Ureter (tissue), 1 donor: ENCODE results near the gene COX17. TPM values are rescaled to one million over a fixed set of nuclear protein-coding genes. Genes with fewer than 3 reads are reported as not detected.
"Not testable (repeated sequence)": the region's sequence is repeated elsewhere in the genome, so short reads cannot be mapped to it uniquely, and the experiment has no call there.

ENCODE experiments used
- DNase-seq: peaks from one replicate; pipeline ENCODE4 v3.0.0-alpha.2; 2020; ENCODE audit warnings: low spot score
- total RNA-seq: library from RNA; stranded (reverse); gene quantifications from one replicate; pipeline ENCODE4 v1.2.4, GENCODE V29; 2023
- donor health status: DM: yes; HTN: yes; CAD: no.

The COX17 gene, protein sequence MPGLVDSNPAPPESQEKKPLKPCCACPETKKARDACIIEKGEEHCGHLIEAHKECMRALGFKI
- total RNA-seq = 29.7 TPM

DNA sequence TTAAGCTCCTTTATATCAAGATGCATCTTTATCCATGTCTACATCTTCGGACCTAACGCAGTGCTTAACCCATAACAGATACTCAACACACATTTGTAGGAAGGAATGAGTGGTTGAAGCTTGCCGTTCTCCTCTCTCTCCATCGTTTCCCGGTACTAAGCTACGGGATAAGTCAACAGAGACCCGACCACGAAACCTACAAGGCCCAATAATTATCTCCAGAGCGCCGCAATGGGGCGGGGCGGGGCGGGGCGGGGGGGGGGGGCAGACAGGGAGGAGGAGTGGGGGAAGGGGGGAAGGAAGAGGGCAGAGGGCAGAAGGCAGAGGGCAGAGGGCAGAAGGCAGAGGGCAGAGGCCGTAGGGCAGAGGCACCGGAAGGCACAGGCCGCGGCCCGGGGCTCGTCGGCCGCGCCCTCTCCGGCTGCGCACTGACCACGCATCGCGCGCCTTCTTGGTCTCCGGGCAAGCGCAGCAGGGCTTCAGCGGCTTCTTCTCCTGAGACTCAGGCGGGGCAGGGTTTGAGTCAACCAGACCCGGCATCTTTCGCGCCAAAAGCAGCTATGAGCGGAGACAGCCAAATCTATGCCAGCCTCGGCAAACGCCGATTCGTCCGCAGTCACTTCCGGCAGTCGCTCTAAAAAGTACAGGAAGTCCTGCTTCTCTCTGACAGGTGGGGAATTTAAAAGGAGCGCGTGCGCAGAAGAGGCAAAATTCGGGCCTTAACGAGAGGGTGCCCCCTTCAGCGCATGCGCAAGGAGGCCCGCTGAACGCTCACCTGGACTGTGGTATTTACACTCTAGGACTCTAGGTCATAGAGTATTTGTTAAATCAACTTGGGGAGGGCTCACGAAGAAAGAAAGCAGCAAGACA lies at the start of gene COX17:
TSS of gene COX17 (minus strand) at position 636 of the 870 bp plus-strand sequence. CDS start at position 540, 96 bp downstream.
- peak; percentile 96 for DNase-seq

DNA sequence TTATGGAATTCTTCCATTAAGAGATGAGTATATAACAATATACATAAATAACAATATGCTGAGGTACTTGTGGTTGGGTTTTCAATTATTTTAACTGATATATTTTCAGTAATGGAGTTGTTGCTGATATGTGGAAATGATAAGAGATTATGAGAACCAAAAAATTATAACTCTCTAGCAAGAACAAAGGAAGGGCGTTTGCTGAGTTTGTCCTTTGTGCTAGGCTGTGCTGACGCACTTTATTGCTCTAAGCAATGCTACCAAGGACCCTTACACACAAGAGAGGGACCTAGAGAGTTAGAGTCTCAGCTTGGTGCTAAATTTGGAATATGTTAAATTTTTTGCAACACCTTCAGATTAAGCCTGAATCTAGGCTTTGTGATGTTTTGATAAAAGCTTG lies 49.7 kb upstream of the COX17 start:
- DNase-seq = no peak

DNA sequence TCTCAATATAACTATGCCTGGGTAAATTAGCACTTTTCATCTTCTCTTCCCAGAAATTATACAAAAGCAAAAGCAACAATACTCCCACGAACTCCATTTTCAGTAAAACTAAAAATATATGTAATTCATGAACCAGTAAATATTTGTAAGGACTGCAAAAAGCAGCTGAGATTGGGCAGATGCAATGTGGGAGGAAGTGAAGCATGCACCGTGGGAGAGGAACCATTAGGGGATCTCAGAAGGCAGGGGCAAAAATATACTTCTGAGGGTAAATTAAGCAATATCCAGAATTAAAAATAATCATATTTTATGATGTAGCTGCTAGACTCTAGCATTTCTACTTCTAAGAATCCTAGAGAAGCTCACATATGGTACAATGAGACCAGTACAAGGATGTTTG lies 45.8 kb upstream of the COX17 start:
- DNase-seq = no peak

DNA sequence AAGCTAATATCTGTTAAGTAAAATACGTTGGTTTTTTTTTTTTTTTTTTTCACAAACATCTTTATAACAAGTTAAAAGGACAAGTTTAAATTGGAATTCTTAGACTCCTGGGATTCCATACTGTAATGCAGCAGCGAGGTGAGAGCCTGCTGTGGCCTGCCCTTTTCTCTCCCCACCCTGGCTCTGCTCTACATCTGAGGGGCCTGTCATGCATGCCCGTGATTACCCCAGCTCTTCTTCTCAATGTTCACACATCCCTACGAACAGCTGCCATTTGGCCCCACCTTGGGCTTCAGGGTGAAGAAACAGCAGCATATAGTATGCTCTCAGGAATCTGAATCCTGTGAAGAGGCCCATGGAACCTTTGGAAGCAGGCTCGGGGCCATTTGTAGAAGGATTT lies 40.3 kb upstream of the COX17 start:
- DNase-seq = no peak

DNA sequence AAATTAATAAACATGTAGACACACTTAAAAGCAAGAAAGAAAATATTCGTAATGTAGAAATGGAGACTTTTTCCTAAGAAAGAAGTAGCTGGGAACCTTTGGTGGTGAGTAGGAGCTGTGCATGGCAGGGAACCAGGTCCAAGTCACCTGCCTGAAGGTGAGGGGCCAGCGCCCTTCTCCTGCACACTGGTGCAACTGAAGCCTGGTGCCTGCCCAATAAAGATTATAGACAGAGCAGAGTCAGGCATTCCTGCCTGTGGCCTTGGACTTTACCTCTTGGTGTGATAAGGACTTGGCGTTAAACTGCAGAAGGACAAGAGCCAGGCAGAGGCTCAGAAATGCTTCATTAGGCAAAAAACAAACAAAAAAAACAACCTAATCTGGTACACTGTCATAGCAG lies 39.8 kb upstream of the COX17 start:
- DNase-seq = no peak

DNA sequence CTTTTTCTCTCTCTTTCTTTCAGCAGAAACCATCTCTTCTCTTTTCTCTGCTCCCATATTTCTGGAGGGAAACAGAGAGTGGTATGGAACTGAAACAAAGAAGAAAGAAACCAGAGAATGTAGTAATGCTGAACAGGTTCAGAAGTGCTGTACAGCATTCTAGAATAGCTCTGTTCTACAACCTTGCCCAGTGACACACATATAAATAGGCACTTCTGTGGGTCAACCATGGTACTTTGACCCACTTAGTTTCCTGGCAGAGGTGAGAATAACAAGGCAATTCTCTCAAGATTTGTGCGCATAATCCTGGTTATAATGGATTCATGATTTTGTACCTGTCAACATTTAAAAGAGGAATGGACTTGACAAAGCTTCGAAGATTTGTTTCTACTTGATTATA lies 37.9 kb upstream of the COX17 start:
- no peak for DNase-seq

DNA sequence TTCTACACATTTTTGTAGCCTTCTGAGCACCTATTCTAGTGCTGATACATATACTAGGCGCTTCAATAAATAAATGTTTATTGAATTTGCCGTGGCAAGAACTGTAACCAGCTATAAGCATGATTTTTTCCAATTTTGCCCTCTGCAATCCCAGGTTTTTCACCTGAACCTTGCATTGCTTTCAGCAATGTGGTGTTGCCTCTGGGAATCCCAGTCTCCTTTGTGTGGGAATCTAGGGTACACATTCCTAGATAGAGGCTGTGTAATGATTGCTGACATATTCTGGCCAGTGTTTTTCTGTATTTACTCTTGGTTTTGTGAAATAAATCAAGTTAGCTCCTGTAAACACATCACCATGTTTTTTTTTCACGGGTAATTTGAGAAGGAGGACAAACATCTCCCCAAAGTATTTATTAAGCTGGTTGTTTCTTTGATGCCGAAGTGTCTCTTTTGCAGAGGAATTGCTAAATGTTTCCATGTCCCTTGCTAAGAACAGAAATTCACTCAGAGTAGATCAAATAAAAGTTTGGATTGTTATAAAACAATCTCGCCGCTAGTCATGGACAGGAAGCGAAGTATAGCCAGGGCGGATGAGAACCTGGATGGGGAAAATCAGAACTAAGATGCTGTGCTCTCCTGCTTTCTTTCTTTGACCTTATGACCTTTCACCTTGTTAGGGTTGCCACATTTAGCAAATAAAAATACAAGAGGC lies 26.8 kb upstream of the COX17 start:
- DNase-seq = no peak

DNA sequence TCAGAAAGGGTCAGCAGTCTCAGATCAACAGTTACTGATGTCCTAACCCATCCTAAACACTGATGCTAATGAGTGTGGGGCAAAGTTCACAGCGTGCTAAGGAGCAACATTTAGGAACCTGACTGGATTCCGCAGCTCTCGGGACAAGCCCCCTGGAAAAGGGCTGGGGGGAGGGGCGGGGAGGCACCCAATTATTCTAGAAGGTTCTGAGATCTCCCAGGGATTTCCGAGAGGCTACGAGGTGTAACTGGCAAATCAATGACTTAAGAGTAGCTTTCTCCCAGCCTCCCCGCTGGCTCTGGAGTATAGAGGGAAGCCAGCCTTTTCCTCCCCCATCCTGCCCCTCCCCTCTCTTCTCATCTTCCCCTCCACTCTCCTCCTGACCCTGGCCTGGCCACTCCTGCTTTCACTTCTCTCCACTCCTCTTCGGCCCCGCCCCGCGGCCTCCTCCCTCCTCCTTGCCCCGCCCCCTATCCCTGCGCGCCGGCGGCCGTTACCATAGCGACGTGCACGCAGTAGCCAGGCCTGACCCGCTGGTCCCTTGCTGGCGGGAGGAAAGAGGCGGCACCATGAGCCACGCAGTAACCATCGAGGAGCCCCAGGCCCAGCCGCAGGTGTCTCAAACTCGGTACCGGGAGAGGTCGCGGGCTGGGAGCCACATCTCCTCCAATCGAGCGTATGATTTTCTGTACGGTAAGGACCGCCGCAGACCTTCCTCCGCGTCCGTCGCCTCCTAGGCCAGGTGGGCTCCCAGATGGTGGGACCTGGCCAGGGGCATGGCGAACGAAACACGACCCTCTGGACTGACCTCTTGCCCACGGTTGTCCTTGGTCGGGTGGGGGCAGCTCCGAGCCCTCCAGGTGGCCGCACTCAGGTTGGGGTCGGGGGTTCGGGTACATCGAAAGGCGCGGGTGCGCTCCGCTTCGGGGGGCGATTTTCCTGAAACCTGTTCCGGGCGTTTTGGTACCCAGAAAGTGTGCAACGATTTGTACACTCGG lies 25.6 kb upstream of the COX17 start, which contains the start of gene CFAP91:
TSS of gene CFAP91 (plus strand) at position 493 of the 998 bp plus-strand sequence. CDS start at position 570, 77 bp downstream.
- peak; percentile 97 for DNase-seq

DNA sequence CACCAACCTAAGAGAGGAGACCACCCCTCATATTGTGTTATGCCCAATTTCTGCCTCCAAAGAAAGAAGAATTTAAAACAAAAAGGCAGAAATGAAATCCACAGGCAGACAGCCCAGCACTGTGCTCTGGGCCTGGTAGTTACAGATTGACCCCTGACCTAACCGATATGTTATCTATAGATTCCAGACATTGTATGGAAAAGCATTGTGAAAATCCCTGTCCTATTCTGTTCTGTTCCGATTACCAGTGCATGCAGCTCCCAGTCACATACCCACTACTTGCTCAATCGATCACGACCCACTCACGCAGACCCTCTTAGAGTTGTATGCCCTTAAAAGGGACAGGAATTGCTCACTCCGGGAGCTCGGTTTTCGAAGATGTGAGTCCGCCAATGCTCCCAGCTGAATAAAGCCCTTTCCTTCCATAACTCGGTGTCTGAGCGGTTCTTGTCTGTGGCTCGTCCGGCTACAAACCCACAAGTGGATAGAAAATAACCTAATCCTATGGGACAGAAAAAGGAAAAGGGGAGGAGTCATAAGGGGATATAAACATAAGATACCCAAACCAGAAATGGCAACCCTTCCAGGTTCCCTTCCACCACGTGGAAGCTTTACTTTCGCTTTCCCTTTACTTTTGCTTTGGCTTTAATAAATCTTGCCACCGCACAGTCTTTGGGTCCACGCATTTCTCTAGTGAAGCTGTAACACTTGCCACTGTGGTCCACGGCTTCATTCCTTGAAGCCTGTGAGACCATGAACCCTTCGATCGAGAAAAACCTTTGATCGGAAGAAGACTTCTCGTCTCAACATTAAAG lies 23.9 kb upstream of the COX17 start:
- DNase-seq = no peak

DNA sequence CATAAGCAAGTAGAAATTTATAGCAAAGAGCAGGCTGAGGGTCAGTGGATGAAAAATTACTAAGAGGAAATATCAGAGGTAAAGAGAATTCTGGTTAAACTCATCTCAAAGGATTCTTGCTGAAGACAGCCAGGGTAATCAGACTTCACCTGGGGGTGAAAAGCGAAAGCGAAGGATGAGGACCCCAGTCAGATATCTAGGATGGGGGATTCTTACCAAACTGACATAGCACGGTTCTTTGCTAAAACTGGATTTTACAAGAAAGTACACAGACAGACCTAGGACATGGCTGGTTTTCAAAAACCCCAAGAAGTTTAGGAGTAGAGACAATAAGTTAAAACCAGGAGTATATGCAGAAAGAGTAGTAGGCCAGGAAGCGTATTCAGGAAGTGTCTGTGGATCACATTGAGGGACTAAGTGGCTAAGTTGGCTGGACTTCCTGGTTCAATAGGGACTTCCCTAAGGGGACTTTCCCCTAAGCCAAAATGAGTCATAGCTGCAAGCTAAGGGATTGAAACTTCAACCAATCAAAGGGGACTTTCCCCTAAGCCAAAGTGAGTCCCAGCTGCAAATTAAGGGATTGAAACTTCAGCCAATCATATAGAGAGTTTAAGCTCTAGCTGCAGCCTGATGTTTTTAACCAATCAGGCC lies 23.2 kb upstream of the COX17 start:
- DNase-seq = no peak

DNA sequence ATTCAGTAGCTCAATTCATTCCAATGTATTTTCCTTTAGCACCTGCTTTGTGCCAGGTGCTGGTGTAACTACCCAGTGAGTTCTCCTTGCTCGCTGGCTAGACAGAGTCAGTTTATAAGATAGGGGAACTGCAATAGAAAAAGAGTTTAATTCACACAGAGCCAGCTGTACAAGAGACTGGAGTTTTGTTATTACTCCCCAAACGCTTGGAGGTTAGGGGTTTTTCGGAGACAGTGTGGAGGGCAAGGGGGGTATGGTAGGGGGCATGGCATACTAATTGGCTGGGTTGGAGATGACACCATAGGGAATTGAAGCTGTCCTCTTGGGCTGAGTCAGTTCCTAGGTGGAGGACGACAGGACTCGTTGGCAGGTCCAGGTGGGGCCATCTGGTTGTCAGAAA lies 20.2 kb upstream of the COX17 start:
- DNase-seq = no peak

DNA sequence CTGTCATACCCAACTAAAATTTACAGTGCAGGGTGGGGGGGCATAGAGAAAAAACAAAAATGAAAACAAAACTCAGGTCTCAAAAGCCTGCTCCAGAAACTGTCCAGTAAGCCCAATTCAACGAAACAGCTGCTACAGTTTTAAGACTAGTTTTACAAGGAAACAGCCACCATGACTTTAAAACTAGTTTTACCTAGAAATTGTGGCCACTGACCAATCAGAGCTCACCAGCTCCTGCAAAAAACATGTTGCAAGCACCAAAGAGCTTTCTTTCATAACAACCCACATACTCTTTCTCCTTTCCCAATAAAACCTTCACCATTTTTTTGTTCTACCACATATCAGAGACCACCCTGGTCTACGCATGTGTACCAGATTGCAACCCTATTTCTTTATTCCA lies 18.3 kb upstream of the COX17 start:
- no peak for DNase-seq

DNA sequence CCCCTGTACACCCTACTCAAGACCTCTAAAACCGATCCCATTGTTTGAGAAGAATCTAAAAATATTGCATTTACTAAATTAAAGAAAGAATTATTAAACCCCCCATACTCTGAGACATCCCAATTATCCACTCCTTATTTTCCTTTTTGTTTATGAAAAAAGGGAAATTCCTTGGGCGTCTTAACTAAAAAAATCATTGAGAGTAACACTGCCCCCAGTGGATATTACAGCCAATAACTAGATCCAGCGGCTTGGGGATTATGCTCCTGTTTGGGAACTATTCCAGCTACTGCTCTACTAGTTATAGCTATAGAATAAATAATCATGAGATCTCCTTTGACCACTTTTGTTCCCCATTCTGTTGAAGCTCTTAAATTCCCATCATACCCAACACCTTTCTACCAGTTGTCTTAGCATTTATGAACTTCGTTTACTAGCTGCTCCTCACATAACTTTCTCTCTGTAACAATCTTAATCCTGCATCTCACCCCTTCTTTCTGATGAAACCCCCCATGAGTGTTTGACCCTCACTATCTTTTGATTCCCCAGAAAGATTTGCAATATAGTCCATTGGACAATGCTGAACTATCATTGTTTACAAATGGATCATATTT lies 12.9 kb upstream of the COX17 start:
- no peak for DNase-seq

DNA sequence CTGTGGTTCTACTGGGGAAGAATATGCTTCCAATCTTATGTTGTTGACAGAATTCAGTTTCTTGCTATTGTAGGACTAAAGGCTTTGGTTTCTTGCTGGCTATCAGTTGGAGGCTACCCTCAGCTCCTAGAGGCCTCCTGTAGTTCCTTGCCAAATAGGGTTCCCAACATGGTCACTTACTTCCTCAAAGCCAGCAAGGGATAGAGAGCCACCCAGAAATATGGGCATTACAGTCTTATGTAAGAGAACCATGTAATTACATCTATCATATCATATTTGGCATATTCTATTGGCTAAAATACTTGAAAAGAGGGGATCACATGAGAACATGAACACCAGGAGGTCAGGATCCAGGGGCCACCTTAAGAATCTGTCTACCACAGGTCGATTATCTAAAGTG lies 6.2 kb upstream of the COX17 start:
- no peak for DNase-seq

DNA sequence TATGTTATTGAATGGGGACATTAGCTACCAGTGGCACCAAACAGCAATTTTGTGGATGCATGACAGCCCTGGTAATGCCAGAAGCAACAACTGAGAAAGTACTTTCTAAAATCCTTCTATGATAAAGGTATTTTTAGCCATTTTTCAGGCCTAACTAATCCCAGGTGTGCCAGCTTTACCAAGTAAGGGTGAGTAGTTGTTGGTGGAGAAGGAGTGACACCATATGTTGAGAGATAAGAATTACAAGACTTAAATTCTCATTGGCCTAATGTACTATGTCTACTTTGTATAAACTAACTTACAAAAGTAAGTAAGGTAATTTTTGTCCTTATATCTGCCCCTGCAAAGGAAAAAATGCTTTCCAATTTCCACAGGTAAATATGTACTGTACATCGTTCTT lies 4.1 kb upstream of the COX17 start:
- DNase-seq = no peak

DNA sequence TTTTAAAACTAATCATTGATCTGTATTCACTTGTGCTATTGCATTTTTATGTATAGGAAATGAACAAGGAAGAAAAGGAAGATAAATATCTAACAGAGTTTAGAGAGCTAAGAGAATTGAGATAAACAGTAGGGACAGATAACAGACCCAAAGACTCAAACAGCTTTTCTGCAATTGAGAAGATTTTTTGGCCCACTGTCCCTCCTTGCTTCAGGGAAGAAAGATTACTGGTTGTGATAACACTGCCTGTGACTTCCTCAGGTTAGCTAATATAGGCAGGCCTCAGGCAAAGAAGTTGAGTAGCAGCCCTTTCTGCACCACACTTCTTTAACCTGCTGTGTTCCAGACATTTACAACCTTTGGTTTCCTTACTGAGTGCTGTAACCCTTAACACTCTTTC lies 2.7 kb upstream of the COX17 start:
- DNase-seq = no peak

DNA sequence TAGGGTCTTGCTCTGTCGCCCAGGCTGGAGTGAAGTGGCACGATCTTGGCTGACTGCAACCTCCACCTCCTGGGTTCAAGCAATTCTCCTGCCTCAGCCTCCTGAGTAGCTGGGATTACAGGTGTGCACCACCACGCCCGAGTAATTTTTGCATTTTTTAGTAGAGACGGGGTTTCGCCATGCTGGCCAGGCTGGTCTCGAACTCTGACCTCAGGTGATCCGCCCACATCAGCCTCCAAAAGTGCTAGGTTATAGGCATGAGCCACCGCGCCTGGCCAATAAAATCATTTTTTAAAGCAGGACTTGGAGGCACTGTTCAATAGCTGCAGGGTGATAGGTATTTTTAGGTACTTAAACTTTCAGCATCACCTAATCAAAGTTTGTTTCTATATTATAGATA lies 1.0 kb upstream of the COX17 start:
- DNase-seq = not testable (repeated sequence)

DNA sequence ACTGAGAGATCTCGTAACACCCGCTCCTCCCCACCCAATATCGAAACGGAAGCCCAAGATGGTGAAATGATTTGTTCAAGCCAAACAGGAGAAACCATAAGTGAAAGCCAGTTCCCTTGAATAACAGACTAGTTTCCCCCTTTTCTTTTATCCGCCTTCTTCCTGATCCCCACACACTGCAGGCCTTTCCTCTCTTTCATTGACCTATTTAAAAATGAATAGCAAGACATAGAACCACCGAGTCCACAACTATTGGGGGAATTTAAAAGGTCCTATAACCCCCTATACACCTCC lies 382 bp upstream of the COX17 start:
- no peak for DNase-seq

DNA sequence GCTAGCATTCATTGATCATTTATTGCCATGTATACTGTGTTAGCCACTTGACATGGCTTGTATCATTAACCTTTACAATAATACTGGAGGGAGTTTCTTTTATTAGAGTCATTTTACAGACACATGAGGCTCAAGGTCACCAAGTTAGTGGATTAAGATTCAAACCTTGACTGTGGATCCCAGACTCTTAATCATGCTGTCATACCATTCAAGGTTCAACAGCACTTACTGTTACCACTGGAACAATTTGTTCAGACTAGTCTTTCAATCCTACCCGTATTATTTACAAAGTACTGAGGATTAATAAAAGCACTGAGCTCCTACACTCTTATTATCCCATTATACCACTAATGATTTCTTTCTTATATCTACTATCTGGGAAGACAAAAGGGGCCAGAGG lies 1.2 kb downstream of the COX17 start:
- DNase-seq = no peak
